Type B pancreatic cell (in vitro differentiated cells): Measurements from ENCODE around the gene SPEN. TPM values are rescaled to one million over a fixed set of nuclear protein-coding genes. Genes with fewer than 3 reads are reported as not detected.

ENCODE experiments used
- DNase-seq: peaks from one replicate; pipeline ENCODE4 v3.0.0; 2021; ENCODE audit warnings: mixed read lengths; ENCODE audit not compliant: unreplicated experiment; ENCODE audit errors: extremely low spot score
- H3K27ac Mint-ChIP-seq: 2 replicates; pipeline ENCODE4 v1.8.0; 2021; ENCODE audit warnings: mild to moderate bottlenecking, mixed read lengths
- H3K27me3 Mint-ChIP-seq: 2 replicates; pipeline ENCODE4 v1.8.0; 2021; ENCODE audit warnings: mixed read lengths
- H3K36me3 Mint-ChIP-seq: 2 replicates; pipeline ENCODE4 v1.8.0; 2021; ENCODE audit warnings: mixed read lengths
- H3K4me1 Mint-ChIP-seq: one replicate; pipeline ENCODE4 v1.8.0; 2021; ENCODE audit warnings: mixed read lengths; ENCODE audit not compliant: unreplicated experiment
- H3K4me3 Mint-ChIP-seq: 2 replicates; pipeline ENCODE4 v1.8.0; 2021; ENCODE audit warnings: mild to moderate bottlenecking, mixed read lengths
- H3K9me3 Mint-ChIP-seq: 2 replicates; pipeline ENCODE4 v1.8.0; 2021; ENCODE audit warnings: mixed read lengths
- CTCF ChIP-seq: fragments of 200-600 bp; sonication (generic); conservative IDR thresholded peaks from 2 replicates; pipeline ENCODE4 v1.5.0; 2021; ENCODE audit warnings: antibody characterized with exemption, mild to moderate bottlenecking
- total RNA-seq: library from RNA; stranded (reverse); gene quantifications from 2 replicates; pipeline ENCODE4 v1.2.1, GENCODE V29; 2021; ENCODE audit warnings: low replicate concordance

Gene SPEN
- total RNA-seq, 1 donor from 2014 or later, result 66.5 TPM

- no peaks in the 10 kb centered on the region for H3K9me3 Mint-ChIP-seq
- H3K4me3 Mint-ChIP-seq, result no peak overlapping the region
- no peak overlapping the region for H3K27ac Mint-ChIP-seq
- peaks cover 16% of the 10 kb centered on the region for H3K4me1 Mint-ChIP-seq
- no peaks in the 10 kb centered on the region for H3K27me3 Mint-ChIP-seq
- peaks cover 34% of the 10 kb centered on the region for H3K36me3 Mint-ChIP-seq
- no peak for DNase-seq
- TF ChIP-seq CTCF, result no peak
Measured at GRCh38 chr1:15968172-15968571, 120.7 kb downstream of the SPEN start.

- DNase-seq, result no peak
- Mint-ChIP-seq H3K9me3 (no peaks in the 10 kb centered on the region), H3K27ac (no peak overlapping the region), H3K4me1 (peaks cover 15% of the 10 kb centered on the region), H3K4me3 (no peak overlapping the region), H3K36me3 (peaks cover 34% of the 10 kb centered on the region), H3K27me3 (no peaks in the 10 kb centered on the region)
- TF ChIP-seq CTCF, result no peak
Measured at GRCh38 chr1:15969321-15969880, 121.9 kb downstream of the SPEN start.

- peaks cover 19% of the 10 kb centered on the region for H3K4me1 Mint-ChIP-seq
- no peak for TF ChIP-seq CTCF
- no peak overlapping the region for H3K27ac Mint-ChIP-seq
- no peaks in the 10 kb centered on the region for H3K27me3 Mint-ChIP-seq
- H3K9me3 Mint-ChIP-seq, result no peaks in the 10 kb centered on the region
- peaks cover 25% of the 10 kb centered on the region for H3K36me3 Mint-ChIP-seq
- no peak overlapping the region for H3K4me3 Mint-ChIP-seq
- DNase-seq, result no peak
Measured at GRCh38 chr1:15970911-15971310, 123.4 kb downstream of the SPEN start.

- Mint-ChIP-seq H3K4me3 (no peak overlapping the region), H3K4me1 (peaks cover 24% of the 10 kb centered on the region), H3K36me3 (peaks cover 25% of the 10 kb centered on the region), H3K27me3 (no peaks in the 10 kb centered on the region), H3K27ac (no peak overlapping the region), H3K9me3 (no peaks in the 10 kb centered on the region)
- no peak for TF ChIP-seq CTCF
- DNase-seq, result no peak
Measured at GRCh38 chr1:15972409-15972808, 124.9 kb downstream of the SPEN start.

- Mint-ChIP-seq H3K9me3 (no peaks in the 10 kb centered on the region), H3K27ac (no peak overlapping the region)
- TF ChIP-seq CTCF, result no peak
Measured at GRCh38 chr1:15973772-15974171, 126.3 kb downstream of the SPEN start.

GRCh38 chr1:15974855-15975254 is 127.3 kb downstream of the SPEN start:
- no peaks in the 10 kb centered on the region for H3K27me3 Mint-ChIP-seq
- H3K36me3 Mint-ChIP-seq, result peaks cover 10% of the 10 kb centered on the region
- no peak for TF ChIP-seq CTCF
- DNase-seq, result no peak
- no peaks in the 10 kb centered on the region for H3K9me3 Mint-ChIP-seq
- peaks cover 20% of the 10 kb centered on the region for H3K4me1 Mint-ChIP-seq
- H3K4me3 Mint-ChIP-seq, result peak overlapping the region; percentile 91
- H3K27ac Mint-ChIP-seq, result peak overlapping the region; percentile 70

More at GRCh38 chr1:15973772-15974171, 126.3 kb downstream of the SPEN start:
- no peak for DNase-seq
- peaks cover 14% of the 10 kb centered on the region for H3K36me3 Mint-ChIP-seq
- H3K4me1 Mint-ChIP-seq, result peaks cover 20% of the 10 kb centered on the region
- peak overlapping the region; percentile 8 for H3K4me3 Mint-ChIP-seq
- no peaks in the 10 kb centered on the region for H3K27me3 Mint-ChIP-seq
